GM21717 (cell line): ENCODE data around the gene CXXC5.

ENCODE experiments used
- ATAC-seq: cut with Tn5 transposase; IDR thresholded peaks from one replicate; pipeline ENCODE4 v1.9.1; 2021; ENCODE audit warnings: mild to moderate bottlenecking, moderate library complexity; ENCODE audit not compliant: unreplicated experiment

Gene CXXC5

DNA sequence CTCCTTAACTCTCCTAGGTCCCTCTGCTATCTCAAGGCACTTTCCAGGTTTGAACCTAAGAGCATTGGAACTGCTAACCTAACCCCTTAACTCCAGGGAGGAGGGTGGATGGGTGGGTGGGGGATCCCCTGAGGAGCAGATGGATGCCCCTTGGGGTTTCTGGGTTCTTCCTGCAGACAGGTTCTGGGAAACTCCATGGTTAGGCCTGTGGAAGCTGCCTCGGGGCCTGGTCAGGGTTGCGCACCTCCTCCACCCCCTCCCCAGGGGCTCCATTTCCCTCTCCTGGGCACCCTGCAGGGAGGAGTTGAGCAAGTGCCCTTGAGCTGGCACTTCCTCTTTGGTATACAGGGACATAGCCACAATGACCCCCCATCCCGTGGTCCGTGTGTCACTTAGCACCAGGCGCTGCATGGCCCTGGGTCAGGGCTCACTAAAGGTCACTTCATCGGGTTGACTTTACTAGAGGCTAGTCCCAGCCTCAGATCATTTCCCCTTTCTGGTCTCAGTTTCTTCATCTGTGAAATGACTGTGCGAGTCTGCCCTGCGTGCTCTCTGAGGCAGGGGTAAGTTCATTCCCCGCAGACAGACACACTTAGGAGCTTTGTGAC lies 16.0 kb downstream of the CXXC5 start:
- peak; percentile 39 for ATAC-seq

DNA sequence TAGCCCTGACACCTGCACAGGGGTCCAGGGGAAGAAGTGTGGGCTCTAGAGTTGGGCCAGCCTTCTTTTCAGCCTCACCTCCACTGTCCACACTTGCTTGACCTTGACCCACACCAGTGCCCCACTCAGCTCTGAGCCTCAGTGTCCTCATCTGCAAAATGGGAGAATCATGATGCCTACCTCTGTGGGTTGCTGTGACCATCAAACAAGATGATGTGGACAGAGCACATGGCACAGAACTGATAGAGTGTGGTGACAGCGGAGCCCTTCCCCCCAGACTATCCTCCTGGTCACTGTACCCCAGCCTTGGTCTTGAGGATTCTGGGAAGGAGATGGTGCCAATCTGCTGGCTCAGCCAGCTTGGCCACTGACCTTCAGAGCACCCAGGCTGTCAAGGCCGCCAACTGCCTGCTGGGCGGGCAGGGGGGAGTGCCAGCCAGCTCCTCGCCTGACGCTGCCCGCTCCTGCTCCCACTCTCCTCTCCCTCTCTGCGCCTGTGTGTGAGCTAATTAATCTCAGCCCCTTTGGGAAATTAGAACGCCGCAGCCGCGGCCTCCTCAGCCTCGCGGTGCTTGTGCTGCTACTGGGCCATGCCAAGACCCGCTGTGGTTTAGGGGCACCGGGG lies 16.7 kb downstream of the CXXC5 start:
- no peak for ATAC-seq

DNA sequence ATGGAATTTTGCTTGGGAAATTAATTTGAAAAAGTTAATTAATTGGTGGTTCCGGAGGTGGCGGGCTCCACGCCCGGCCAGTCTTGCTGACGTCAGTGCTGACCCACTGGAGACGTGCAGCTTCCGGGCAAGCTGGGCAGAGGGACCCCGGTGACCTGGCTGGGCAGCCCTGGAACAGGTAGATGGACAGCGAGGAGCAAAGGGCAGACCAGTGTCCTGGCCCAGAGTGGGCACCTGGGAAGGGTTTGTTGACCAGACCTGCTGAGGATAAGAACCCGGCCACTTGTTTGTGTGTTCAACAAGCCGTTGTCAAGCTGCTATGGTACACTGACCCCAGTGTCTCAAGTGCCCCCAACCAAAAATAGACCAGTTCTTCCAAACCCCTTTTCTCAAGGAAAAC lies 17.5 kb downstream of the CXXC5 start:
- ATAC-seq: no peak

DNA sequence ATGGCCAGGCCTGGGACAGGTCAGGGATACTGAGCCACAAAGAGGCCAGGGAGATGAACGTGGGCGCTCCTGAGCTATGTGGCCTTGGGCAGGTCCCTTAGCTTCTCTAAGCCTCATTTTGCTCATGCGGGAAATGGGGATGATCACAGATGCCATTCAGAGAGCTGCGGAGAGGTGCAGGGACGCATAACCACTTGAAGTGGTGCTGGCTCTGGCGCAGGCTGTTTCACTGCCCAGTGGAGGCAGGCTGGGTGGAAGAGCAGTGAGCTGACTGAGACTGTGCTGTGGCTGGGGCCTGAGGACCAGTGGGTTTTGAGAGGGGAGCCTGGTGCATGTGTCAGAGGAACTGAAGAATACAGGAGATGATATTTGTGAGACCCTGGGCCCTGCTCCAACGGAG lies 18.4 kb downstream of the CXXC5 start:
- no peak for ATAC-seq

DNA sequence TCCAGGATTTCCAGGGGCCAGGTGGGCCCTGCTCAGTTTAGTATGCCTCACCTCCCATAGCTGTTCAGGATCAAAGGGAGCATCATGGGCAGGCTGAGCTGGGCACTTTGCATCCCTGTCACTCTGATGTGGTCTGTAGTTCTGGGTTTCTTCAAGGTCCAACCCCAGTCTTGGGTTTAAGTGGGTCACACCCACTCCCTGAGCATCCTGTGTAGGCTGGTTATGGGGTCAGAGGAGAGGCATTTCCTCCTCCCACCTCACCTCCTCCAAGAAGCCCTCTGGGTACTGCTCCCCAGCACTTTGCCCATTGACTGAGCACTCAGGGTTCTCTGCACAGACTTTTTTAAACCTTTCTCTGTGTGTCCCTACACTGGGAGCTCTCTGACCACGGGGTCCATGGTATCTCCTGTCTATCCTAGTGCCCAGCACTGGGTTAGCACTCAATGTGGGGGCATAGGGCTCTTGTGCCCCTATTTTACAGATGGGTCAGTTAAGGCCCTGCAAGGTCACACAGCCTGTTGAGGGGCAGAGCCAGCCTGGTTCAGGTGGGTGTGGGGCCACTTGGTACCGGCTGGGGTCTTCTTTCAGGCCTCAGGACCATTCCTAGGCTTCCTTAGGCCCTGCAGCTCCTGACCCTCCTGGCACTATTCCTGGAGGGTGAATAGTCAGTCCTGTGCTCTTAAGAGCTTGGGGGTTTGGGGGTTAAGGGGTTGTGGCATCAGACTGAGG lies 19.0 kb downstream of the CXXC5 start:
- ATAC-seq: no peak

DNA sequence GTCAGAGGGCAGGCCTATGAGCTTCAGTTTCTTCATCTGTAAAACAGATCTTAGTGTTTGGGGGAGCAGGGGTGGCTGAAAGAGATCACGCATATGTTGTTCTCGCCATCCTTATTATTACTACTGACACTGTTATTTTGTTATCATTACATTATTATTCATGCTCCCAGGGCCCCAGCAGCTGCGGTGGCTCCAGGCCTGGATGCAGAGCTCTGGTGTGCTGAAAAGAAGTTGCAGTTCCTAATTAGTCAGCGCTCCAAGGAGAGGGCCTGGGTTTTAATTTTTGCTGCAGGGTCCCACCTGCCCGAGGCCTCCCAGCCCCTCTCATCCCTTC lies 19.5 kb downstream of the CXXC5 start:
- no peak for ATAC-seq

DNA sequence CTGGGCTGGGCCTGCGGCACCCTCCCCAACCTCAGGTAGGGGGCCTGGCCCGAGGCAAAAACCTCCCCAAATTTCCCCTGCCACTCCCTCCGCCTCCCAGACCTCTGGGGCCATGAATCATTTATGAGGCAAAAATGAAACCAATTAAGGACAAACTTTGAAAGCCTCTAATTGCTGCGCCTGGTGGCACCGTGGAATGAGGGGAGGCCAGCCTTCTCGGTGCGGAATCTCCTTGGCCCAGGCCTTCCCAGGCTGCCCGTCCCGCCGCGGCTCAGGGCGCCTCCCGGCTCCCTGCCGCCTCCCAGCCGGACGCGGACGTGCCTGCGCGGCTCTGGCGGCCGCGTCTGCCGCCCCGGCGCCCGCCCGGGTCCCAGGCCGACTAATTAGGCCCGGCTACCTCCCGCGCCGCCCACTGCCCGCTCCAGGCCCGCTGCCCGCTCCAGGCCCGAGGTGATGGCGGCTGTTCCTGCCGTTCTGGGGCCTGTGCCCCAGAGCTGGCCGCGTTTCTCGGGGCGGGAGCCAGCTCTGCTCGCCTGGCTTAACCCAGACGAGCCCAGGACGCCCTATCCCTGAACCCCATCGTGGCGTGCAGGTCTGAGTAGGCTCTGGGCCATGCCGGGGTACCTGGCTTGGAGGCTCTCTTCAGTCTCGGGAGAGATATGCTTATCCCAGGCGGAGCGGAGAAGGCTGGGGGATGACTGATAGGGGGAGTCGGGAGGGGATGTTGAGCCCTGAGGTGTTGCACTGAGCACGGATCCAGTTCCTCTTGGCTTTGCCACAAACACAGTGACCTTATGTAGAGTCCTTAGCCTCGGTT lies 20.1 kb downstream of the CXXC5 start:
- ATAC-seq: no peak

DNA sequence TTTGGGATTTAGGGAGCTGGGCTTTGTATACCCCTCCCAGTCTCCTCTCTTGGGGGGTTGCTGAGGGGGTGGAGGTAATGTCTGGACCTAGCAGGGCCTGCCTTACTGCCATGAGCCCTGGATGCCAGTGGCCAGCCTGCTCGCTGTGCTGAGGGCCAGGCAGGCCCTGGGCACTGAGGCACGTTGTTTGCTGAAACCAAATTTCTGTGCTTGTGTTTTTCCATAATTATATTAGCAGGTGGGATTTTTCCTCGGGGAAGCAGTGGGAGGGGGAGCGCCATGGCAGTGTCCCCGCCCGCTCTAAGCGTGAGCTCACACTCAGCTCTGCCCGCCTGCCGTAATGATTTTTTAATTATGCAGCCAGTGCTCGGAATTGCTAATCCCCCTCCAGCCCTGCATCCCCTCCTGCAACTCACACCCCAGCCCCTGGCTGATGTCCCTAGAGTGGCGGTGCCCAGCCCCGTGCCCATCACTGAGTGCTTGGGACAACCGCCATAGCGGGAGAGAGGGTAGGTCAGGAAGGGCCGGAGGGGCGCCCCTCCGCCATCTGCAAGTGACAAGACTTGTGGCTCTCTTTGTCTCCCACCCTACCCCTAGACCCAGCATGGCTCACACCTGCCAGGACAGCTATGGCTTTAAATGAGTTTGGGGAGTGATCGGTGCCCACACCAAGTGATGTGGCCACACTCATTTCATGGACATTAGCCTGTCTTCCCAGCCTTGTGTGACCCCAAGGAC lies 20.9 kb downstream of the CXXC5 start:
- no peak for ATAC-seq

DNA sequence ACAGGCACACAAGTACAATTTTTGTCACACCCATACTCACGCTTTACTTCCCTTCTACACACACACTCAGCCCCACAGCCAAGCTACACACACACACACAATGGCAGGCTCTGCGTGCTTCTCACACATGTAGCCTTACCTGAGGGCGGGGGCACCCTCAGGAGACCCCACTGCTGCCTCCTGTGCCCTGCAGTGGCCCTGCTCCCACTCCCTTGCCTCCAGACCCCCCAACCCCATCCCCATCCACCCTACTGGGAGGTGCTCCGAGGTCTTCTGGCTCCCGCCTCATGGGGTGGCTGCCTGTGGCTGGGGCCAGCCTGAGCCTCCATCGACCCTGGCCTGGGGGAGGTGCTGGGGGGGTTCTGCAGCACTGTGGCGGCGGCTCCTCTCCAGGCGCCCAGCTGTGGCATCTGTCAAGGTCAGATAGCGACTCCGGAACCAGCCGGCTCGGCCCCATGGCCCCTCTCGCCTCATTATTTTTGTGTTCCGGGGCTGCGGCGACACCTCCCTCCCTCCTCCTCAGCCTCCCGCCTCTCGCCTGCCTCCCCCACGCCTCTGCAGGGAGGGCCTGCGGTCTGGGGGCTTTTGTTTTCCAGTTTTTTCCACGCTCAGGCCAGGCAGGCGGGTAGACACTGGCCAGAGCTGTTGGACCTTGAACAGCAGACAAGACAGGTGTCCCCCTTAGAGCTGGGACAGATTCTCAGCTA lies 21.7 kb downstream of the CXXC5 start:
- ATAC-seq: peak; percentile 28

DNA sequence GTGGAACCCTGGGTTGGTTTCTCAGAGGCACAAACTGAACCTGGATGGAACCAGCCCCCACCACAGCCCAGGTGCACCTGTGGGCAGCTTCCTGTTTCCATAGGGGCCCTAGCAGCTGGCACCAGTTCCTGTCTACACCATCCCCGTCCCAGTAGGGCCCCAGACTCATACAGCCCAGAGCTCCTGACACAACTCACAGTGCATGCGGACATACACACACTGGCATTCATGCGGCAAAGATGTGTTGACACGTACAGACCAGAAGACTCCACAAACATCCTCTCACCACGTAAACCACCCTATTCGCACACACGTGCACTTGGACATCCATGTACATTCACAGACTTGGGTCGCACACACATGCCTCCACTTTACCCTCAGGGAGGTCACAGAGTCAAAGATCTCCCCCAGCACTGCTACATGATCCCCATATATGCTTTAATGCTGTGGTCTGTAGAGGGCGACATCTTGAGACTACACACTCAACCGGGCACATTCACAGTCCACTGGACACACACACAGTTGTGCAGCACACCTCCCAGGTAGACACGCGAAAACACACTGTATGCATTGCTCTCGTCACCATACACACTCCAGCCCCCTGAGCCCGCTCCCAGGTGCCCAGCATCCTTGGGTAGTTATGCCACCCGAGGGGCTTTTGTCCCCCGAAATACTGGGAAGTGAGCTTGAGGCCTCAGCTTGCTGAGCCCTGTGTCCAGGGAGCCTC lies 22.4 kb downstream of the CXXC5 start:
- peak; percentile 47 for ATAC-seq

DNA sequence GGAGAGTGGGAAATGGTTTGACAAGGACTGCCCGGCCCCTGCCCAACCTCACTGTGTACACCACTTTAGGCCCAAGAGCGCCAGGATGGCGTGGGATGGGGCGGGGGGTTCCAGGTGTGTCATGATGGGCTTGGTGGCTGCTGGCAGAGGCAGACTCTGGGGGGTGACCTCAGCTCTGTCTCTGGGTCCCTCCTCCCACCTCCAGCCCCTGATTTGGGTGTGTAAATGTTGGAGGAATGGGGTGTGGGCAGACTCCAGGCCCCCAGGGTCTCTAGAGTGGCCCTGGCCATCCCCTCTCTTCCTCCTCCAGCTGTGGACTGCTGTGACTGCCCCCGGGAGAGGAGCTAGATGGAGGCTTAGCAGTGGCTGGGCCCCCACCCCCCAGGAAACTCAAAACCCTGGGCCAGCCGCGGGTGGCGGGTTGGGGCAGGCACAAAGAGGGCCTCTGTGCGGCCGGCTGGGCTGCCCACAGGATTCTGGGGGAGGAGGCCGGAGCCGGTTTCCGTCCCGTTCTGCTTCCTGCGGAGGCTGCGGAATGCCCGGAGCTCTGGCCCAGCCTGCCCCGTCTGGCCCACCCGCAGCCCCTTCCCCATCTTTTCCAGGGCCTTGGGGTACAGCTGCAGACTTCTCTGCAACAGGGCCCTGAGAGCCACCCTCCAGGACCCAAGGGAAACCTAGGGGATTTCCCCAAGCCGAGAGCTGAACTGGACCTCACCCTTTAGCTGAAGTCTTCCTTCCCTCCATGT lies 23.1 kb downstream of the CXXC5 start:
- no peak for ATAC-seq

DNA sequence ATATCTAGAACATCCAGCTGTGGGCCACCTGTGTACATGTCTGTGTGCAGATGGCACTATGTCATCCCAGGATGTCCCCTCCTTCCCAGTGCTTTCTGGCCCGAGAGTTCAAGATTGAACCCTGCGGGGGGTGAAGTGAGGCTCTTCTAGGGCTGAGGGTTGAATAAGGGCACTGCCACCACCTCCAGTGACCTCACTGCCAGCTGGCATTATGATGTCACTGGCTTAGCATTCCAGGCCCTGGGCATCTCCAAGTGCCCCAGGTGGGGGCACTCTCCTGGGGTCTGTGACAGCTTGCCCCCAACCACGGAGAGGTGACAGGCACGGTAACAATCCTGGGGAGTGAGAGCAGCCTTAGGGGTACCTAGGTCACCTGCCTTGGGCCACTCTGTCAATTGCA lies 27.1 kb downstream of the CXXC5 start:
- ATAC-seq: no peak

DNA sequence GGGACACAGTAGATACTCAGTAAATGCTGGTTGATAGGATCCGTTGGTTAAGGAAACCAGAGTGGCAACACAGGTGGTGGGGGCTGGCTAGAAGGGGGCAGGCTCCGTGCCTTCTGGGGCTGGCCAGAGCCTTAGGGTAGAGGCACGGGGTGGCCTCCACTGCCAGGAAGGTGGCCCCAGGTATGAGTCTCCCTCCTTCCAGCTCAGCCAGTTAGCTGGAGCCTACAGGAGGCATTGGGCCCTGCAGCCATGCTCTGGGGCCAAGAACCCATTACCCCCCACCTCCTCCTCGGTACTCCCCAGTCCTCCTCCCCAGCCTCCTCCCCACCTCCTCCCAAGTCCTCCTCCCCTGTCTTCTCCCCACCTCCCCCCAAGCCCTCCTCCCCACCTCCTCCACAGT lies 27.7 kb downstream of the CXXC5 start:
- no peak for ATAC-seq

DNA sequence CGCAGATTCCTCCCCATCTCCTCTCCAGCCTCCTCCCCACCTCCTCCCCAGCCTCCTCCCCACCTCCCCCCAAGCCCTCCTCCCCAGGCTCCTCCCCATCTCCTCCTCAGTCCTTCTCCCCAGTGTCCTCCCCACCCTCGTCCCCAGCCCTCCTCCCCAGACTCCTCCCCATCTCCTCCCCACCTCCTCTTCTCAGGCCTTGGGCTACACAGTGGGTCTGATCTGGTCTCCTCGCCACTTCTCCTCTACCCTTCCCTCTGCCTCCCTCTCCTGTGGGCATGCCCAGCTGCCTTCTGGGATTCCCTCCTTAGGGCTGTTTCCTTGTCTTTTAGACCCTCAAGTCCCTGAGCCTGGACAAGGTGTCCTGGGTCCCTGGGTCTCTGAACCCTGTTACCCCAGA lies 28.3 kb downstream of the CXXC5 start:
- no peak for ATAC-seq

DNA sequence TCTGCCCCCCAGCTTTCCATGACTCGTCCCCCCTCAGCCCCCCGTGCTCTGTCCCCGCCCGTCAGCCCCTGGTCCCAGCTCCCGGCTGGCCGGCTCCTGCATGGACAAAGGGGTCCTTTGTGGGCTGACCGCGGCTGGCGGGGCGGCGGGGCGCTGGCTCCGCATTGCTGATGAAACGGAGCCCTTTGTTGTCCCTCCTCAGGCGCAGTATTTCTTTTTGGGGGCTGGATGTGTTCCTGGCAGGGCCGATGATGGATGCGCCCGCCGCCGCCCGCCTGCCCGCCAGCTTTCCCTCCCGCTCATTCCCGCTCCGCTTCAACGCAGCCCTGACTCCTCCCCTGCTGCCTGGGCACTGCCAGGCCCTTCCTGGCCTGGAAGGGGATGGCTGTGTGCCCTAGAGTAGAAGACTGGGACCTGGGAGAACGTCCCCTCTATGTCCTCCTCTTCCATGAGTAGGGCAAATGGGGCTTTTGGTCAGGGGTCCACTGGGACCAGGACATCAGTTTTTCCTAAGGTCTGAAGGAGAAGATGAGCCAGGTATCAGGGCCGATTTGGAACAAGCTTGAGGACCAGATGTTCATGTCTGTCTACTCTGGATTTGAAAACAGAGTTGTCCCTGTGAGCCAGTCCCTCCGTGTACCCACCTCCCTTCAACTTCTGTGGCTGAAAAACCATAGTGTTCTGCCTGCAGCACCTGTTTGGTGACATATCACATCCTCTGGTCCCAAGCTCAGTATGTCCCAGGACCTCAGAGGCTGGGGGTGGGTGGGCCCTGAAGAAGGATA lies 29.0 kb downstream of the CXXC5 start:
- no peak for ATAC-seq

DNA sequence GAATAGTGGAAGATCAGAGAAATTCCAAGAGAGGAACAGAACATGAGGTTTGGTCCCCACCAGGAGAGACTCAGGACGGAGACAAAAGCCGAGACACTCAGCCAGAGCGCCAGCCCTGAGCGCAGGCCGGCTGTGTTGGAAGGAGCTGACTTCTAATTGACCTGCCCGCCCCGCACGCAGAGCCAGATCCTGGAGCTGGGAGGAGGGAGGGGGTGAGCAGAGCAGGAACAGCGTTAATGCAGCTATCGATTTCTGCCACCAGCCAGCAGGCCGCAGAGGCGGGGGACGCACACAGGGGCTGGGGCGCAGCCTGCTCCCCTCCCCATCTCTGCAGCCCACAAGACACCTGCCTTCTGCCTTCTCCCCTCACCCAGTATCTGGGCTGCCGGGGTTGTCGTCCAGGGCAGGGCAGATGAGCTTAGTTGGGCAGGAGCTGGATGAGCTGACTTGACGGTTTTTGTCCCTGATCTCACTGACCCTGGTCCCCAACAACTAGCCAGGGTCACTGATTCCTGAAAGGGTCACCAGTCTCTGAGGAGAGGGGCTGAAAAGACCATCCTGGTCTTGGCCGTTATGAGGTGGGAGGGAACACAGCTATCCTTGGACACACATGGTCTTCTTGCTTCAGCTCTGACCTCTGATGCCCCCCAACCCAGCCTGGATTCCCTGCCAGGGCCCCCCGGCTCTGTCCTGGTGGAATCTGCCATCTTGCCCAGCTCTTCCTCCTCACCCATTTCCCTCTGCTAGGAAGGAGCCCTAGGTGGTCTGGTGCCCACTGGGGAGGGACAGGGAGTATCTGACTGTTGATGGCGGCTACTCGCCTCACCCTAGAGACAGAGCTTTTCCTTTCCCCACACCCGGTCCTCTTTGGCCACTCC lies 29.8 kb downstream of the CXXC5 start:
- ATAC-seq: no peak
